ENCODE data around the gene PDXK. TPM values are rescaled to one million over a fixed set of nuclear protein-coding genes. Genes with fewer than 3 reads are reported as not detected.
A peak's percentile ranks its signal among the peaks of the same experiment; 100 is the strongest.

PDXK gene
- total RNA-seq, 4 donors from 2014 or later, result 42.9 to 114 (median 82.0) TPM

GRCh38 chr21:43702785-43703034 is 16.2 kb upstream of the PDXK start:
- TF ChIP-seq CTCF (IDR thresholded peaks at IDR 0.05) (no peak), POLR2A (IDR thresholded peaks at IDR 0.05) (no peak)
- Histone ChIP-seq H3K27ac (peak overlapping the region in 3 of 4 donors; percentile 70 to 81 (median 80)), H3K4me1 (peaks cover 13 to 33% (median 15%) of the 10 kb centered on the region in 3 donors), H3K36me3 (no peaks in the 10 kb centered on the region), H3K9me3 (no peaks in the 10 kb centered on the region), H3K27me3 (no peaks in the 10 kb centered on the region), H3K4me3 (peak overlapping the region in 3 of 4 donors; percentile 9 to 26 (median 18))
- 32 to 33% methylated on average over 4 to 12 of the region's 12 CpGs for WGBS, 2 donors
- intact Hi-C loops (cut with DNase I), result no loop called here
- no peak for DNase-seq

- DNase-seq, result no peak
Measured at GRCh38 chr21:43703035-43703880, 15.7 kb upstream of the PDXK start.

GRCh38 chr21:43707462-43707861 is 11.5 kb upstream of the PDXK start:
- WGBS, 2 donors, result 95 to 100% methylated on average over 3 to 7 of the region's 9 CpGs

More at GRCh38 chr21:43703035-43703880, 15.7 kb upstream of the PDXK start:
- H3K4me1 ChIP-seq, result peaks cover 13 to 33% (median 15%) of the 10 kb centered on the region in 3 donors
- H3K9me3 ChIP-seq, result no peaks in the 10 kb centered on the region
- TF ChIP-seq CTCF (IDR thresholded peaks at IDR 0.05), result no peak
- no peak for TF ChIP-seq POLR2A (IDR thresholded peaks at IDR 0.05)
- H3K27ac ChIP-seq, result peak overlapping the region in 3 of 4 donors; percentile 70 to 81 (median 80)
- WGBS, 2 donors, result 33 to 37% methylated on average over 20 to 23 of the region's 29 CpGs
- no peaks in the 10 kb centered on the region for H3K36me3 ChIP-seq
- H3K27me3 ChIP-seq, result no peaks in the 10 kb centered on the region
- H3K4me3 ChIP-seq, result peak overlapping the region in 3 of 4 donors; percentile 9 to 26 (median 18)
- intact Hi-C loops (cut with DNase I), result no loop called here

GRCh38 chr21:43708745-43709381 is 10.1 kb upstream of the PDXK start:
- peaks cover 0 to 30% (median 4%) of the 10 kb centered on the region in 3 donors for H3K4me1 ChIP-seq
- WGBS, 2 donors, result 93 to 97% methylated on average over 12 to 13 of the region's 13 CpGs
- H3K36me3 ChIP-seq, result no peaks in the 10 kb centered on the region
- TF ChIP-seq CTCF (IDR thresholded peaks at IDR 0.05), result no peak
- no peak for TF ChIP-seq POLR2A (IDR thresholded peaks at IDR 0.05)
- DNase-seq, result no peak
- H3K4me3 ChIP-seq, result no peak overlapping the region
- H3K27ac ChIP-seq, result no peak overlapping the region
- H3K9me3 ChIP-seq, result no peaks in the 10 kb centered on the region
- intact Hi-C loops (cut with DNase I), result no loop called here
- no peaks in the 10 kb centered on the region for H3K27me3 ChIP-seq

More at GRCh38 chr21:43707462-43707861, 11.5 kb upstream of the PDXK start:
- TF ChIP-seq POLR2A (IDR thresholded peaks at IDR 0.05) (no peak), CTCF (IDR thresholded peaks at IDR 0.05) (no peak)
- no peaks in the 10 kb centered on the region for H3K27me3 ChIP-seq
- intact Hi-C loops (cut with DNase I), result no loop called here
- no peaks in the 10 kb centered on the region for H3K36me3 ChIP-seq
- peaks cover 7 to 33% (median 15%) of the 10 kb centered on the region in 3 donors for H3K4me1 ChIP-seq
- H3K4me3 ChIP-seq, result no peak overlapping the region
- no peaks in the 10 kb centered on the region for H3K9me3 ChIP-seq
- DNase-seq, result no peak
- no peak overlapping the region for H3K27ac ChIP-seq
